Ramos (cell line): ENCODE data around the gene EML6.
"Not testable (repeated sequence)": the region's sequence is repeated elsewhere in the genome, so short reads cannot be mapped to it uniquely, and the experiment has no call there.

Source experiments
- in situ Hi-C: fragments of 300-500 bp; cut with MboI; formaldehyde crosslinking; loops from one replicate; pipeline ENCODE4 v1.14.3; 2022; ENCODE audit warnings: low sequenced_read_pairs; ENCODE audit not compliant: unreplicated experiment

Gene EML6

GRCh38 chr2:54838585-54839035, 115.1 kb downstream of the EML6 start:
- in situ Hi-C loops, result loop anchor here (5.0 to 10.0 kb wide), 2 partner anchors 174 to 316 kb away; no protein-coding TSS in a partner anchor

- in situ Hi-C loops, result loop anchor here (5.0 to 10.0 kb wide), 2 partner anchors 175 to 317 kb away; no protein-coding TSS in a partner anchor
Observed at GRCh38 chr2:54839461-54840255, 116.2 kb downstream of the EML6 start.

- in situ Hi-C loops, result no loop called here
Observed at GRCh38 chr2:54840559-54841468, 117.4 kb downstream of the EML6 start.

- in situ Hi-C loops, result not testable (repeated sequence)
Observed at GRCh38 chr2:54841500-54841899, 118.0 kb downstream of the EML6 start.

GRCh38 chr2:54845094-54845493, 121.6 kb downstream of the EML6 start:
- in situ Hi-C loops, result no loop called here

GRCh38 chr2:54845514-54845913, 122.1 kb downstream of the EML6 start:
- in situ Hi-C loops, result no loop called here

GRCh38 chr2:54850171-54851122, 127.0 kb downstream of the EML6 start:
- in situ Hi-C loops, result no loop called here

- in situ Hi-C loops, result no loop called here
Observed at GRCh38 chr2:54853616-54854310, 130.3 kb downstream of the EML6 start.

- in situ Hi-C loops, result no loop called here
Observed at GRCh38 chr2:54855434-54855833, 132.0 kb downstream of the EML6 start.

GRCh38 chr2:54858021-54858681, 134.7 kb downstream of the EML6 start:
- in situ Hi-C loops, result no loop called here

- in situ Hi-C loops, result no loop called here
Observed at GRCh38 chr2:54859416-54859815, 136.0 kb downstream of the EML6 start.

- in situ Hi-C loops, result no loop called here
Observed at GRCh38 chr2:54859997-54860701, 136.7 kb downstream of the EML6 start.

- in situ Hi-C loops, result no loop called here
Observed at GRCh38 chr2:54862229-54862628, 138.8 kb downstream of the EML6 start.

GRCh38 chr2:54862742-54863141, 139.3 kb downstream of the EML6 start:
- in situ Hi-C loops, result no loop called here

GRCh38 chr2:54863660-54864059, 140.2 kb downstream of the EML6 start:
- in situ Hi-C loops, result no loop called here

- in situ Hi-C loops, result no loop called here
Observed at GRCh38 chr2:54864096-54864495, 140.6 kb downstream of the EML6 start.

GRCh38 chr2:54864727-54865126, 141.3 kb downstream of the EML6 start:
- in situ Hi-C loops, result no loop called here

GRCh38 chr2:54866179-54866578, 142.7 kb downstream of the EML6 start:
- in situ Hi-C loops, result no loop called here
